Stomach (tissue), 9 donors: ENCODE results near the gene MCL1. TPM values are rescaled to one million over a fixed set of nuclear protein-coding genes. Genes with fewer than 3 reads are reported as not detected.
A peak's percentile ranks its signal among the peaks of the same experiment; 100 is the strongest.
"Not testable (repeated sequence)": the region's sequence is repeated elsewhere in the genome, so short reads cannot be mapped to it uniquely, and the experiment has no call there.

ENCODE experiments used
- DNase-seq, 2 donors: peaks; one replicate each; pipeline versions ENCODE4 v3.0.0 to v3.0.0-alpha.2; 2013 to 2019
- H3K27ac ChIP-seq, 5 donors: fragments of 200-600 bp in 4 of 5; sonication (generic) in 4 of 5; one replicate each; pipeline ENCODE4 v1.5.1; 2013 to 2019; ENCODE audit warnings: mild to moderate bottlenecking in 1 of 5, moderate library complexity in 1 of 5
- H3K27me3 ChIP-seq, 3 donors: fragments of 200-600 bp; sonication (generic); one replicate each; pipeline ENCODE4 v1.5.1; 2017 to 2019; ENCODE audit warnings: mixed run types in 1 of 3
- H3K36me3 ChIP-seq, 4 donors: fragments of 200-600 bp; sonication (generic); 1 replicate in 3 of 4; 2 replicates in 1 of 4; pipeline ENCODE4 v1.5.1; 2016 to 2019
- H3K4me1 ChIP-seq, 4 donors: fragments of 200-600 bp; sonication (generic); one replicate each; pipeline ENCODE4 v1.5.1; 2016 to 2019
- H3K4me3 ChIP-seq, 4 donors: fragments of 200-600 bp; sonication (generic) in 3 of 4; one replicate each; pipeline ENCODE4 v1.5.1; 2016 to 2019; ENCODE audit warnings: mild to moderate bottlenecking in 1 of 4
- H3K9me3 ChIP-seq, 4 donors: fragments of 200-600 bp; sonication (generic); one replicate each; pipeline ENCODE4 v1.5.1; 2016 to 2019
- CTCF ChIP-seq, 7 experiments: fragments of 450-650 bp in 4 of 7; fragments of 200-600 bp in 3 of 7; sonication (generic) in 3 of 7; IDR thresholded peaks; one replicate each; pipeline ENCODE4 v1.5.1; 2016 to 2019; ENCODE audit warnings: antibody characterized with exemption in 7 of 7, control low read depth in 2 of 7, mild to moderate bottlenecking in 1 of 7
- EP300 ChIP-seq: sonication (generic); formaldehyde crosslinking; IDR thresholded peaks from one replicate; pipeline ENCODE4 v1.6.1; 2017; ENCODE audit warnings: antibody characterized with exemption
- POLR2A ChIP-seq, 4 donors: fragments of 450-650 bp; IDR thresholded peaks; one replicate each; pipeline ENCODE4 v1.6.1; 2016; ENCODE audit warnings: antibody characterized with exemption in 4 of 4, control low read depth in 2 of 4, mild to moderate bottlenecking in 1 of 4, moderate library complexity in 1 of 4
- POLR2AphosphoS5 ChIP-seq, 3 donors: sonication (generic); formaldehyde crosslinking; IDR thresholded peaks; one replicate each; pipeline ENCODE4 v1.6.1; 2016; ENCODE audit warnings: antibody characterized with exemption in 3 of 3
- WGBS, 5 donors: extraction: QIAGEN DNeasy Blood & Tissue Kit in 3 of 5; methylation state at CpG; one replicate each; pipeline versions ENCODE4 v1.1.5 to v1.1.7; 2013 to 2018; 5-methylcytosine and 5-hydroxymethylcytosine counted together
- intact Hi-C: fragments of 100-400 bp; cut with DNase I; formaldehyde crosslinking; loops from one replicate; pipeline ENCODE4 v1.15.1; 2023; ENCODE audit warnings: low total_unique reads
- polyA plus RNA-seq, 3 donors: library from polyadenylated mRNA; stranded (reverse); fragments of 200-250 nt; gene quantifications; one replicate each; pipeline ENCODE4 v1.2.3, GENCODE V29; 2013
- total RNA-seq, 5 donors: library from RNA; depleted of rRNA; stranded (reverse); fragments of >200 nt; gene quantifications; one replicate each; pipeline versions ENCODE4 v1.1.0 to v1.2.3, GENCODE V29; 2014 to 2016
- donor health status: healthy with polysubstance abuse.
- donor health status: Bipolar disorder and iron deficiency.
- donor health status: healthy.

Gene MCL1
- total and polyA plus RNA-seq, 8 donors: 77.7 to 330 (median 121) TPM

- H3K27ac ChIP-seq: peak overlapping the region; percentile 21 to 100 (median 100)
- H3K27me3 ChIP-seq, intact Hi-C loops, H3K9me3 ChIP-seq: not testable (repeated sequence)
- peak in 1 of 2 donors; percentile 13 for DNase-seq
- peaks cover 57 to 82% (median 73%) of the 10 kb centered on the region in 4 donors for H3K36me3 ChIP-seq
- 64 to 82% (median 76%) methylated on average over 13 of the region's 13 CpGs for WGBS, 5 donors
- peak overlapping the region in 3 of 4 donors; percentile 8 to 95 (median 80) for H3K4me3 ChIP-seq
- peaks cover 70 to 77% (median 74%) of the 10 kb centered on the region in 4 donors for H3K4me1 ChIP-seq
- TF ChIP-seq POLR2AphosphoS5 (IDR thresholded peaks at IDR 0.05) (peak in 2 of 3 donors; percentile 67 to 68), POLR2A (IDR thresholded peaks at IDR 0.05) (peak in 1 of 4 donors; percentile 43)
Observed at GRCh38 chr1:150573648-150574071, 5.8 kb downstream of the MCL1 start.

- WGBS, 5 donors: 39 to 67% (median 45%) methylated on average over 4 of the region's 4 CpGs
- H3K9me3 ChIP-seq: no peaks in the 10 kb centered on the region
- H3K4me1 ChIP-seq: peaks cover 74 to 83% (median 78%) of the 10 kb centered on the region in 4 donors
- no peaks in the 10 kb centered on the region for H3K27me3 ChIP-seq
- TF ChIP-seq CTCF (IDR thresholded peaks at IDR 0.05) (no peak), POLR2AphosphoS5 (IDR thresholded peaks at IDR 0.05) (peak in 2 of 3 donors; percentile 61 to 62)
- DNase-seq: peak in 1 of 2 donors; percentile 13
- intact Hi-C loops: no loop called here
- peak overlapping the region in 3 of 4 donors; percentile 8 to 95 (median 80) for H3K4me3 ChIP-seq
- H3K27ac ChIP-seq: peak overlapping the region; percentile 13 to 100 (median 100)
- peaks cover 56 to 82% (median 73%) of the 10 kb centered on the region in 4 donors for H3K36me3 ChIP-seq
Observed at GRCh38 chr1:150572918-150573647, 6.3 kb downstream of the MCL1 start.

DNA sequence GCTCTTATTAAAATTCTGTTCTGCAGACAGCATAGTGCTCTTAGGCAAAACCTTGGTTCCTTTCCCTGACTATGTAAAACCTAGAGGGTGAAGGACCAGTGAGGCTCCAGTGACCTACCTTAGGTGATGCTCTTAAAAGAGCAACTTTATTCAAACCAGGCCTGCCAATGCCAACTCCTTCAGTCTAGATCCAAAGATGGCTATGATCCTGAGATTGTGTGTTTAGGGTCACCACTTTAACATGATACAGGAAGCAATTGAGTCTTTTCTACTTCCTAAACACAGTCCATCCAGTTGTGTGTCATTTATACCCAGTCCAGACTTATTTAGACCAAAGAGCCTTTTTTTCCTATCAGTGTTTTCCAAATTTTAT lies 10.8 kb downstream of the MCL1 start:
- H3K4me3 ChIP-seq: peak overlapping the region; percentile 29 to 41 (median 37)
- TF ChIP-seq CTCF (IDR thresholded peaks at IDR 0.05) (no peak), POLR2AphosphoS5 (IDR thresholded peaks at IDR 0.05) (no peak), POLR2A (IDR thresholded peaks at IDR 0.05) (no peak), EP300 (no peak)
- no peaks in the 10 kb centered on the region for H3K27me3 ChIP-seq
- DNase-seq: no peak
- peaks cover 96 to 100% (median 98%) of the 10 kb centered on the region in 4 donors for H3K4me1 ChIP-seq
- intact Hi-C loops: no loop called here
- peak overlapping the region; percentile 96 to 100 (median 100) for H3K27ac ChIP-seq
- H3K36me3 ChIP-seq: peaks cover 16 to 41% (median 31%) of the 10 kb centered on the region in 4 donors
- no peaks in the 10 kb centered on the region for H3K9me3 ChIP-seq

DNA sequence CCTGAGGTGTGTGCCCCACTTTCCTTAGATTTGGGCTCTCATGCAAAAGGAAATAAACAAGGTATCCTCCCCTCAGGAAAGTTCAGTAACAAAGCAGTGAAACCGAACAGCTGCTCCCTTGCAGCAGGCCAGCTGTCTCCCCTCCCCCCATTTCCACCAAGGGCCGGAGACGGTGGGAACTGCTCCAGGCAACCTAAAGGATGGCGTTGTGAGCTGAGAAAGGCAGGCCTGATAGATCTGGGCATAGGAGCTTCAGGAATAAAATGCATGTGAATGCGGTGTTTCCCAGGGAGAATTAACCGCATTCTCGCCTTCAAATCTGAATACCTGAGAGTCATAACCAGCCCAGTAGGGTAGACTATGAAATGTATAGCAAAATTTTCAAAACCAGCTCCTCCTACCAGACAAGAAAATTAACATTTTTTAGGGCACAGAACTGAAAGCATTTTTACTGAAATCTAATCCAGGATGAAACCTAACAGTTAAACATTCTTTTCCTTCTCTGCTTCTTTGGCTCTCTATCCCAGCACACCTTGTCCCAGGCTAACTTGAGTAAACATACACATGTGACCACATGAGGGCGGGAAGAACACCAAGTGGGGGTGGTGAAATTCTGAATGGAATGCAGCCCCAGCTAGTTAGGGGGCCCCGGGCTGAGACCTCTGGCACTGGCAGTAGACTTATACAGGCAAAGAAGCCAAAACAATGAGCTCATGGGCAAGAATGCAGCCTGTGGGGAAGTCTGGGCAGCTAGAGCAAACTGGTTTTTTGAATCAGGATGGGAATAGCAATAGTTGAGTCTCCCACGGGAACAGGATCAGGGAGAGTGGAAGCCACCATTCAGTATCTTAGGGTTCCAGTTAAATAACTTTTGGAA lies 11.5 kb downstream of the MCL1 start:
- Histone ChIP-seq H3K9me3 (no peaks in the 10 kb centered on the region), H3K4me3 (peak overlapping the region; percentile 29 to 41 (median 37)), H3K36me3 (peaks cover 9 to 35% (median 25%) of the 10 kb centered on the region in 4 donors), H3K4me1 (peaks cover 96 to 100% (median 98%) of the 10 kb centered on the region in 4 donors), H3K27me3 (no peaks in the 10 kb centered on the region), H3K27ac (peak overlapping the region; percentile 96 to 100 (median 100))
- 1 to 4% (median 3%) methylated on average over 10 of the region's 10 CpGs for WGBS, 5 donors
- intact Hi-C loops: no loop called here
- DNase-seq: peak; percentile 93 to 96
- TF ChIP-seq POLR2A (IDR thresholded peaks at IDR 0.05) (no peak), EP300 (peak; percentile 86), POLR2AphosphoS5 (IDR thresholded peaks at IDR 0.05) (peak; percentile 93 to 98 (median 98)), CTCF (IDR thresholded peaks at IDR 0.05) (no peak)
